Measurements from ENCODE around the gene LRRC43. TPM values are rescaled to one million over a fixed set of nuclear protein-coding genes. Genes with fewer than 3 reads are reported as not detected.

The LRRC43 gene
- polyA plus RNA-seq, 2 of the 4 experiments (the other 2 are of a cell fraction) = 0.09 to 0.14 TPM

DNA sequence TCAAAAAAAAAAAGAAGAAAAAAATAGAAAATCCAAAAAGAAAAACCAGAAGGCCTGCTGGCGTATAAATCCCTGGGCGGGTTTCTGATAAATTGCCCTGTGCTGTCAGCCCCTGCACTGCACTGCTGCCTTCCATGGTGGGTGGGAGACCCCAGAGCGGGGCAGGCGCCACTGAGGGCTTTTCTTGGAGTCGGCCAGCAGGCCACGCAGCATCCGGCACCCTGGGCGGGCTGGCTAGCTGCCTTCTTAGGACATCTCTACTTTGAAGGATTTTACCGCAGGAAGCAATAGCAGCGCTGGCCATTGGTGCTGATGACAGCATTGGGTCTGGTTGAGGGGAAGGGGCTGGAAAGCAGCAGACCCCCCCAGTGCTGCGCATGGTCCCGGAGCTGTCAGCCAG lies 38.0 kb upstream of the LRRC43 start:
- 96% methylated on average over 12 of the region's 12 CpGs for WGBS (ENCODE audit: missing lambda C conversion rate)
- no peak for ATAC-seq
- no peak for DNase-seq (ENCODE audit: low read depth in 1 of 2, low spot score in 1 of 2)
- FAIRE-seq = no peak
- ChIA-PET CTCF (interaction anchor here (0.6 to 2.6 kb wide), 7 partner anchors 14 to 109 kb away, joined by 3 to 14 read pairs (median 4); no protein-coding TSS in a partner anchor), POLR2A (no interaction called here)
- no peaks in the 10 kb centered on the region for H3K9me3 ChIP-seq
- H3K4me2 ChIP-seq = no peak overlapping the region
- H3K4me1 ChIP-seq = no peaks in the 10 kb centered on the region
- no peak overlapping the region for H3K4me3 ChIP-seq
- TF ChIP-seq, protein P1, sequence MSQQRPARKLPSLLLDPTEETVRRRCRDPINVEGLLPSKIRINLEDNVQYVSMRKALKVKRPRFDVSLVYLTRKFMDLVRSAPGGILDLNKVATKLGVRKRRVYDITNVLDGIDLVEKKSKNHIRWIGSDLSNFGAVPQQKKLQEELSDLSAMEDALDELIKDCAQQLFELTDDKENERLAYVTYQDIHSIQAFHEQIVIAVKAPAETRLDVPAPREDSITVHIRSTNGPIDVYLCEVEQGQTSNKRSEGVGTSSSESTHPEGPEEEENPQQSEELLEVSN (IDR thresholded peaks at IDR 0.05; ENCODE audit: borderline replicate concordance, low read depth) = no peak
- TF ChIP-seq NPAS2 (CRISPR knock-in tag; IDR thresholded peaks at IDR 0.05; ENCODE audit: borderline replicate concordance) (no peak), HOXA7 (CRISPR knock-in tag; IDR thresholded peaks at IDR 0.05) (no peak), EHMT2 (IDR thresholded peaks at IDR 0.05; ENCODE audit: low read depth) (no peak), FOSL2 (IDR thresholded peaks at IDR 0.05) (no peak), FOSL2 (CRISPR knock-in tag; IDR thresholded peaks at IDR 0.05) (no peak), HEYL (CRISPR knock-in tag; IDR thresholded peaks at IDR 0.05) (no peak), FOXS1 (CRISPR knock-in tag; IDR thresholded peaks at IDR 0.05) (no peak), ZFP36 (IDR thresholded peaks at IDR 0.05; ENCODE audit: borderline replicate concordance, partially characterized antibody) (no peak), CHD4 (IDR thresholded peaks at IDR 0.05; ENCODE audit: borderline replicate concordance) (no peak), ZNF302 (CRISPR knock-in tag; IDR thresholded peaks at IDR 0.05) (no peak), FOSB (CRISPR knock-in tag; IDR thresholded peaks at IDR 0.05) (no peak), CBX8 (IDR thresholded peaks at IDR 0.05) (no peak), RNF2 (IDR thresholded peaks at IDR 0.05; ENCODE audit: borderline replicate concordance, low read depth) (no peak), POLR2AphosphoS2 (conservative IDR thresholded peaks at IDR 0.05; ENCODE audit: low read length) (no peak)
- TF ChIP-seq, protein P2, sequence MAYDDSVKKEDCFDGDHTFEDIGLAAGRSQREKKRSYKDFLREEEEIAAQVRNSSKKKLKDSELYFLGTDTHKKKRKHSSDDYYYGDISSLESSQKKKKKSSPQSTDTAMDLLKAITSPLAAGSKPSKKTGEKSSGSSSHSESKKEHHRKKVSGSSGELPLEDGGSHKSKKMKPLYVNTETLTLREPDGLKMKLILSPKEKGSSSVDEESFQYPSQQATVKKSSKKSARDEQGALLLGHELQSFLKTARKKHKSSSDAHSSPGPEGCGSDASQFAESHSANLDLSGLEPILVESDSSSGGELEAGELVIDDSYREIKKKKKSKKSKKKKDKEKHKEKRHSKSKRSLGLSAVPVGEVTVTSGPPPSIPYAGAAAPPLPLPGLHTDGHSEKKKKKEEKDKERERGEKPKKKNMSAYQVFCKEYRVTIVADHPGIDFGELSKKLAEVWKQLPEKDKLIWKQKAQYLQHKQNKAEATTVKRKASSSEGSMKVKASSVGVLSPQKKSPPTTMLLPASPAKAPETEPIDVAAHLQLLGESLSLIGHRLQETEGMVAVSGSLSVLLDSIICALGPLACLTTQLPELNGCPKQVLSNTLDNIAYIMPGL (CRISPR knock-in tag; IDR thresholded peaks at IDR 0.05; ENCODE audit: borderline replicate concordance) = no peak
- TF ChIP-seq, protein P3, sequence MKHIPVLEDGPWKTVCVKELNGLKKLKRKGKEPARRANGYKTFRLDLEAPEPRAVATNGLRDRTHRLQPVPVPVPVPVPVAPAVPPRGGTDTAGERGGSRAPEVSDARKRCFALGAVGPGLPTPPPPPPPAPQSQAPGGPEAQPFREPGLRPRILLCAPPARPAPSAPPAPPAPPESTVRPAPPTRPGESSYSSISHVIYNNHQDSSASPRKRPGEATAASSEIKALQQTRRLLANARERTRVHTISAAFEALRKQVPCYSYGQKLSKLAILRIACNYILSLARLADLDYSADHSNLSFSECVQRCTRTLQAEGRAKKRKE (CRISPR knock-in tag; IDR thresholded peaks at IDR 0.05; ENCODE audit: low read depth) = no peak
- TF ChIP-seq, protein P4, sequence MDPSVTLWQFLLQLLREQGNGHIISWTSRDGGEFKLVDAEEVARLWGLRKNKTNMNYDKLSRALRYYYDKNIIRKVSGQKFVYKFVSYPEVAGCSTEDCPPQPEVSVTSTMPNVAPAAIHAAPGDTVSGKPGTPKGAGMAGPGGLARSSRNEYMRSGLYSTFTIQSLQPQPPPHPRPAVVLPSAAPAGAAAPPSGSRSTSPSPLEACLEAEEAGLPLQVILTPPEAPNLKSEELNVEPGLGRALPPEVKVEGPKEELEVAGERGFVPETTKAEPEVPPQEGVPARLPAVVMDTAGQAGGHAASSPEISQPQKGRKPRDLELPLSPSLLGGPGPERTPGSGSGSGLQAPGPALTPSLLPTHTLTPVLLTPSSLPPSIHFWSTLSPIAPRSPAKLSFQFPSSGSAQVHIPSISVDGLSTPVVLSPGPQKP (IDR thresholded peaks at IDR 0.05; ENCODE audit: low read depth, low read length) = no peak
- TF ChIP-seq, protein P5, sequence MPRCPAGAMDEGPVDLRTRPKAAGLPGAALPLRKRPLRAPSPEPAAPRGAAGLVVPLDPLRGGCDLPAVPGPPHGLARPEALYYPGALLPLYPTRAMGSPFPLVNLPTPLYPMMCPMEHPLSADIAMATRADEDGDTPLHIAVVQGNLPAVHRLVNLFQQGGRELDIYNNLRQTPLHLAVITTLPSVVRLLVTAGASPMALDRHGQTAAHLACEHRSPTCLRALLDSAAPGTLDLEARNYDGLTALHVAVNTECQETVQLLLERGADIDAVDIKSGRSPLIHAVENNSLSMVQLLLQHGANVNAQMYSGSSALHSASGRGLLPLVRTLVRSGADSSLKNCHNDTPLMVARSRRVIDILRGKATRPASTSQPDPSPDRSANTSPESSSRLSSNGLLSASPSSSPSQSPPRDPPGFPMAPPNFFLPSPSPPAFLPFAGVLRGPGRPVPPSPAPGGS (IDR thresholded peaks at IDR 0.05) = no peak
- no peak overlapping the region for H3K27ac ChIP-seq

DNA sequence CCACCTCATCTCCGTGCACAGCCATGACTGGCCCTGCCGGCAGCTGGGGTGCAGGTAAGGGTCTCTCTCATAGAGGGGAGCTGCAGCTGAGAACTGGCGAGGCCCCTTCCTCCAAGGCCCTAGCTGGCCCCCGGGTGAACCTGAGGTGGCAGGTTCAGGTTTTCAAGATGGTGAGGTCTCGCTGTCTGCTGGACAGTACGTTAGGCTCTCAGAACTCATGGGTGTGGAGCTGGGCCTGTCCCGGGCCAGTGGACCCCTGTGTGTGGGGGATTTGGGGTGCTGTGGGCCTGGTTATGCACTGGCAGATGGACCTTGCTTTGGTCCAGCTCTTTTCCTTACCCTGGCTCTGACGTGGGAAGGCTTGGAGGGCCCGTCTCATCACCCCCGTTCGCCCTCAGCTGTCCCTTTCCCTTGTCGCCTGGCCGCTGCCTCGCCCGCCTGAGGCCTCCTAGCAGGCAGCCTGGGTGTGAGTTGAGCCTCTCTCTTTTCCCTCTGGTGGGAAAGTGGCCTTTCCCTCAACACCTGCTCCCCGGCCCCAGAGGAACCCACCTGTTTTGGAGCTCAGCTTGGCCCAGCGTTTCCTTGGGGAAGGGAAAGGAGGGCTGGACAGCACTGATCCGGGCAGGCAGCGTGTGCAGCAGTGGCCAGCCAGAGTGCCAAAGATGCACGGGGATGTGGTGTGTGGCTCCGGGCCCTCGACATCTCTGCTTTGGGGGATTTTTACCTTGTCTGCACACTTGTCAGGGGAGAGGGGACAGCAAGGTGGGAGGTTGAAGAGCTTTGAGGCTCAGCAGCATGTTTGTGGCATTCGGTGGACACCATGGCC lies 37.2 kb upstream of the LRRC43 start:
- Histone ChIP-seq H3K9me3 (no peaks in the 10 kb centered on the region), H3K27ac (no peak overlapping the region), H3K4me3 (no peak overlapping the region), H3K4me2 (no peak overlapping the region), H3K4me1 (no peaks in the 10 kb centered on the region)
- WGBS (ENCODE audit: missing lambda C conversion rate) = 95% methylated on average over 23 of the region's 23 CpGs
- TF ChIP-seq HOXB5 (CRISPR knock-in tag; IDR thresholded peaks at IDR 0.05) = no peak
- no peak for TF ChIP-seq HOXA7 (CRISPR knock-in tag; IDR thresholded peaks at IDR 0.05)
- no peak for TF ChIP-seq NPAS2 (CRISPR knock-in tag; IDR thresholded peaks at IDR 0.05; ENCODE audit: borderline replicate concordance)
- no peak for DNase-seq (ENCODE audit: low read depth in 1 of 2, low spot score in 1 of 2)
- ATAC-seq = no peak; a peak in 1 of 6 replicates
- ChIA-PET CTCF (interaction anchor here (0.6 to 2.6 kb wide), 8 partner anchors 15 to 109 kb away, joined by 3 to 14 read pairs (median 4); no protein-coding TSS in a partner anchor), POLR2A (no interaction called here)
- no peak for FAIRE-seq
